Stomach smooth muscle (tissue), 2 donors: ENCODE measurements around the gene TLK1.
"Not testable (repeated sequence)": the region's sequence is repeated elsewhere in the genome, so short reads cannot be mapped to it uniquely, and the experiment has no call there.

ENCODE experiments used
- H3K27ac ChIP-seq: one replicate; pipeline ENCODE4 v1.7.0; 2013; ENCODE audit warnings: mild to moderate bottlenecking, low read length, inconsistent platforms
- H3K27me3 ChIP-seq, 2 donors: one replicate each; pipeline ENCODE4 v1.7.0; 2013; ENCODE audit warnings: low read length in 2 of 2; ENCODE audit not compliant: insufficient read depth in 2 of 2, control insufficient read depth in 1 of 2
- H3K36me3 ChIP-seq, 2 donors: one replicate each; pipeline ENCODE4 v1.7.0; 2013; ENCODE audit warnings: low read length in 2 of 2; ENCODE audit not compliant: control insufficient read depth in 2 of 2, insufficient read depth in 2 of 2
- H3K4me1 ChIP-seq: one replicate; pipeline ENCODE4 v1.7.0; 2013; ENCODE audit warnings: low read length; ENCODE audit not compliant: control insufficient read depth, insufficient read depth
- H3K4me3 ChIP-seq, 2 donors: one replicate each; pipeline ENCODE4 v1.7.0; 2013; ENCODE audit warnings: low read length in 2 of 2
- H3K9ac ChIP-seq, 2 donors: one replicate each; pipeline ENCODE4 v1.7.0; 2013; ENCODE audit warnings: low read length in 2 of 2, mild to moderate bottlenecking in 1 of 2
- H3K9me3 ChIP-seq, 2 donors: one replicate each; pipeline ENCODE4 v1.7.0; 2013; ENCODE audit warnings: low read length in 2 of 2; ENCODE audit not compliant: control insufficient read depth in 2 of 2
- donor health status: healthy.
- donor health status: Pancreatic carcinoma.

The TLK1 gene

GRCh38 chr2:171084128-171084527 is 76.6 kb downstream of the TLK1 start:
- H3K36me3 ChIP-seq: peaks cover 0 to 2% of the 10 kb centered on the region in 2 donors
- H3K4me3 ChIP-seq: no peak overlapping the region
- no peaks in the 10 kb centered on the region for H3K9me3 ChIP-seq
- no peaks in the 10 kb centered on the region for H3K27me3 ChIP-seq
- no peak overlapping the region for H3K27ac ChIP-seq
- no peak overlapping the region for H3K9ac ChIP-seq
- no peaks in the 10 kb centered on the region for H3K4me1 ChIP-seq

GRCh38 chr2:171083451-171083850 is 77.2 kb downstream of the TLK1 start:
- peaks cover 0 to 2% of the 10 kb centered on the region in 2 donors for H3K36me3 ChIP-seq
- no peaks in the 10 kb centered on the region for H3K9me3 ChIP-seq
- no peaks in the 10 kb centered on the region for H3K4me1 ChIP-seq
- H3K27me3 ChIP-seq: no peaks in the 10 kb centered on the region
- no peak overlapping the region for H3K27ac ChIP-seq
- no peak overlapping the region for H3K4me3 ChIP-seq
- H3K9ac ChIP-seq: no peak overlapping the region

GRCh38 chr2:171081649-171082111 is 79.0 kb downstream of the TLK1 start:
- H3K4me3 ChIP-seq: no peak overlapping the region
- H3K9ac ChIP-seq: no peak overlapping the region
- peaks cover 0 to 2% of the 10 kb centered on the region in 2 donors for H3K36me3 ChIP-seq
- no peaks in the 10 kb centered on the region for H3K4me1 ChIP-seq
- no peak overlapping the region for H3K27ac ChIP-seq
- no peaks in the 10 kb centered on the region for H3K9me3 ChIP-seq
- H3K27me3 ChIP-seq: no peaks in the 10 kb centered on the region

GRCh38 chr2:171080607-171081006 is 80.1 kb downstream of the TLK1 start:
- H3K36me3 ChIP-seq: peaks cover 0 to 6% of the 10 kb centered on the region in 2 donors
- no peaks in the 10 kb centered on the region for H3K27me3 ChIP-seq
- no peak overlapping the region for H3K9ac ChIP-seq
- no peaks in the 10 kb centered on the region for H3K4me1 ChIP-seq
- no peak overlapping the region for H3K4me3 ChIP-seq
- no peaks in the 10 kb centered on the region for H3K9me3 ChIP-seq
- no peak overlapping the region for H3K27ac ChIP-seq

GRCh38 chr2:171076422-171076821 is 84.3 kb downstream of the TLK1 start:
- not testable (repeated sequence) for H3K4me3 ChIP-seq, H3K36me3 ChIP-seq, H3K9ac ChIP-seq, H3K4me1 ChIP-seq, H3K9me3 ChIP-seq, H3K27ac ChIP-seq, H3K27me3 ChIP-seq

- Histone ChIP-seq H3K4me3 (no peak overlapping the region), H3K36me3 (peaks cover 0 to 4% of the 10 kb centered on the region in 2 donors), H3K9ac (no peak overlapping the region), H3K9me3 (no peaks in the 10 kb centered on the region), H3K27ac (no peak overlapping the region), H3K4me1 (no peaks in the 10 kb centered on the region), H3K27me3 (no peaks in the 10 kb centered on the region)
Observed at GRCh38 chr2:171072164-171072563, 88.5 kb downstream of the TLK1 start.

- peak overlapping the region in 1 of 2 donors; percentile 23 for H3K4me3 ChIP-seq
- no peak overlapping the region for H3K9ac ChIP-seq
- no peaks in the 10 kb centered on the region for H3K9me3 ChIP-seq
- H3K4me1 ChIP-seq: no peaks in the 10 kb centered on the region
- H3K36me3 ChIP-seq: no peaks in the 10 kb centered on the region
- H3K27ac ChIP-seq: no peak overlapping the region
- H3K27me3 ChIP-seq: no peaks in the 10 kb centered on the region
Observed at GRCh38 chr2:171069286-171069956, 91.3 kb downstream of the TLK1 start.

- H3K9me3 ChIP-seq: no peaks in the 10 kb centered on the region
- H3K27me3 ChIP-seq: no peaks in the 10 kb centered on the region
- no peak overlapping the region for H3K27ac ChIP-seq
- H3K4me1 ChIP-seq: no peaks in the 10 kb centered on the region
- no peaks in the 10 kb centered on the region for H3K36me3 ChIP-seq
- no peak overlapping the region for H3K4me3 ChIP-seq
- H3K9ac ChIP-seq: no peak overlapping the region
Observed at GRCh38 chr2:171066110-171066509, 94.6 kb downstream of the TLK1 start.

- H3K36me3 ChIP-seq: peaks cover 3 to 4% of the 10 kb centered on the region in 2 donors
- H3K27ac ChIP-seq: no peak overlapping the region
- H3K4me3 ChIP-seq: no peak overlapping the region
- H3K27me3 ChIP-seq: no peaks in the 10 kb centered on the region
- no peaks in the 10 kb centered on the region for H3K9me3 ChIP-seq
- no peaks in the 10 kb centered on the region for H3K4me1 ChIP-seq
- no peak overlapping the region for H3K9ac ChIP-seq
Observed at GRCh38 chr2:171057575-171057974, 103.1 kb downstream of the TLK1 start.

- Histone ChIP-seq H3K4me1 (no peaks in the 10 kb centered on the region), H3K9ac (no peak overlapping the region), H3K27ac (no peak overlapping the region), H3K27me3 (no peaks in the 10 kb centered on the region), H3K9me3 (no peaks in the 10 kb centered on the region), H3K4me3 (no peak overlapping the region), H3K36me3 (peaks cover 3 to 4% of the 10 kb centered on the region in 2 donors)
Observed at GRCh38 chr2:171056307-171056706, 104.4 kb downstream of the TLK1 start.

- Histone ChIP-seq H3K36me3 (peaks cover 11 to 17% of the 10 kb centered on the region in 2 donors), H3K9ac (no peak overlapping the region), H3K27me3 (no peaks in the 10 kb centered on the region), H3K9me3 (no peaks in the 10 kb centered on the region), H3K27ac (no peak overlapping the region), H3K4me3 (no peak overlapping the region), H3K4me1 (no peaks in the 10 kb centered on the region)
Observed at GRCh38 chr2:171049691-171050090, 111.0 kb downstream of the TLK1 start.
